ENCODE results near the gene ELK4.
"Not testable (repeated sequence)": the region's sequence is repeated elsewhere in the genome, so short reads cannot be mapped to it uniquely, and the experiment has no call there.

ELK4 gene

DNA sequence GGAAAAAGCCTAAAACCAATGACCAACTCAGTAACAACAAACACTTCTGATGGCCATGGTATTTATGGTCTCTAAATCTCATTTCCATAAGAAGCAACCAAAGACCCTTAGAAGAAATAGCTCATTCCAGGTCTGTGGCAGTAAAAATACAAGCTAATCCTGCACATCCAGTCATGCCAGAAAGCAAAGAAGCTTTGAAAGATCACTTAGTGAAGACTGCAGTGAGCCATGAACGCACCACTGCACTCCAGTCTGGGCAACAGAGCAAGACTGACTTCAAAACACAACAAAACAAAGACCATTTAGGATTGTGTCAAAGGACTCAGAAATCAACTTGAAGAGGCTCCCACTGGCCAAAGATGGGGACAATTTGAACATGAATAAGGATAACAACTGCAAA is 18.4 kb upstream of the ELK4 start:
- Histone ChIP-seq H3K9me3 (no peaks in the 10 kb centered on the region), H3K27me3 (no peaks in the 10 kb centered on the region), H3K4me1 (peaks cover 23% of the 10 kb centered on the region), H3K27ac (no peak overlapping the region), H3K4me2 (peak overlapping the region; percentile 11; the same call in 1 of the 2 replicates), H4K20me1 (no peaks in the 10 kb centered on the region), H3K4me3 (no peak overlapping the region), H3K36me3 (no peaks in the 10 kb centered on the region), H3K9ac (no peak overlapping the region)
- no peak for TF ChIP-seq Cebpa-rat (IDR thresholded peaks at IDR 0.05)

- Histone ChIP-seq H3K4me1 (peaks cover 33% of the 10 kb centered on the region), H3K36me3 (no peaks in the 10 kb centered on the region), H4K20me1 (no peaks in the 10 kb centered on the region), H3K9me3 (no peaks in the 10 kb centered on the region), H3K27me3 (no peaks in the 10 kb centered on the region), H3K4me3 (no peak overlapping the region), H3K27ac (no peak overlapping the region), H3K9ac (no peak overlapping the region), H3K4me2 (no peak overlapping the region)
- TF ChIP-seq Cebpa-rat (IDR thresholded peaks at IDR 0.05) = no peak
Measured at GRCh38 chr1:205645519-205645918, 13.7 kb upstream of the ELK4 start.

DNA sequence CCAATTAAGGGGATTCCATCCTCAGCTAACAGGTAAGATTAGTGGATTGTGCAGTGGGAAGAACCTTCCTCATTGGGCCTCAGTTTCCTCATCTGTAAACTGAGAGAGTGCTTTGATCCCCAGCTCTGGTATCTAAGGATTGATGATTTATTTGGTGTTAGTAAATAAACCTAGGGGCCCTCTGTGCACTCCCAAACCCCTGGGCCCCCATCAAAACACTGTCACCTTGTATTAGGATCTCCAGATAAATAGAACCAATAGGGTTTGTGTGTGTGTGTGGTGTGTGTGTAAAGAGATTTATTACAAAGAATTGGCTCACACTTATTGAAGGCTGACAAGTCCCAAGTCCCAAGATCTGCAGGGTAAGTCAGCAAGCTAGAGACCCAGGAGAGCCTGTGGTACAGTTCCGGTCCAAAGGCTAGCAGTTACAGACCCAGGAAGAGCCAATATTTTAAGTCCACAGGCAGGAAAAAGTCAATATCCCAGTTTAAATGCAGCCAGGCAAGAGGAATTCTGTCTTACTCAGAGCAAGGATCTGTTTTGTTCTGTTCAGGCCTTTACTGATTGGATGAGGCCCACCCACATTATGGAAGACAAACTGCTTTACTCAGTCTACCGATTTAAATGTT is 11.0 kb upstream of the ELK4 start:
- Histone ChIP-seq H3K9me3 (no peaks in the 10 kb centered on the region), H3K27ac (no peak overlapping the region), H3K9ac (no peak overlapping the region), H4K20me1 (no peaks in the 10 kb centered on the region), H3K4me3 (no peak overlapping the region), H3K36me3 (no peaks in the 10 kb centered on the region), H3K4me2 (no peak overlapping the region), H3K4me1 (peaks cover 12% of the 10 kb centered on the region), H3K27me3 (no peaks in the 10 kb centered on the region)
- no peak for TF ChIP-seq Cebpa-rat (IDR thresholded peaks at IDR 0.05)

DNA sequence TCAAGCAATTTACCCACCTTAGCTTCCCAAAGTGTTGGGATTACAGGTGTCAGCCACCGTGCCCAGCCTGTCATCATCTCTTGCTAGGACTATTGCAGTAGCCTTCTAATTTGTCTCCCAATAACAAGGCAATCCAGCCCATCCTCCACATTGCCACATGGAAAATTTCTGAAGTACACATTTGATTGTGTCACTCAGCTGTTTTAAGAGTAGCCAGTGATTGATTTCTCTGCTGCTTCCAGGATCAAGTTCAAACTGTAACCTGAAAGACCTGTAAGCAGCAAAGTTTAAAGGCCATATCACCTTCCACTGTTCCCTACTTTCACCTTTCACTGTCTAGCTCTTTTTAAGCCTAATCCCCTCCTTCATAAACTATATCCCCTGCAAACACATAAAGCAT is 7.8 kb upstream of the ELK4 start:
- H3K27me3 ChIP-seq = no peaks in the 10 kb centered on the region
- no peak for TF ChIP-seq Cebpa-rat (IDR thresholded peaks at IDR 0.05)
- H3K4me2 ChIP-seq = no peak overlapping the region
- H3K27ac ChIP-seq = no peak overlapping the region
- no peaks in the 10 kb centered on the region for H3K9me3 ChIP-seq
- H3K36me3 ChIP-seq = no peaks in the 10 kb centered on the region
- H3K9ac ChIP-seq = no peak overlapping the region
- no peaks in the 10 kb centered on the region for H4K20me1 ChIP-seq
- H3K4me3 ChIP-seq = no peak overlapping the region
- peaks cover 12% of the 10 kb centered on the region for H3K4me1 ChIP-seq

- Histone ChIP-seq H3K27me3 (no peaks in the 10 kb centered on the region), H3K4me1 (peaks cover 12% of the 10 kb centered on the region), H3K4me3 (no peak overlapping the region), H4K20me1 (no peaks in the 10 kb centered on the region), H3K36me3 (no peaks in the 10 kb centered on the region), H3K9me3 (no peaks in the 10 kb centered on the region), H3K9ac (no peak overlapping the region), H3K27ac (no peak overlapping the region), H3K4me2 (no peak overlapping the region)
- TF ChIP-seq Cebpa-rat (IDR thresholded peaks at IDR 0.05) = no peak
Measured at GRCh38 chr1:205637854-205638468, 6.2 kb upstream of the ELK4 start.

- peaks cover 13% of the 10 kb centered on the region for H3K4me1 ChIP-seq
- no peaks in the 10 kb centered on the region for H3K27me3 ChIP-seq
- H3K9me3 ChIP-seq = no peaks in the 10 kb centered on the region
- H3K4me2 ChIP-seq = no peak overlapping the region
- H3K9ac ChIP-seq = no peak overlapping the region
- H3K27ac ChIP-seq = no peak overlapping the region
- no peak for TF ChIP-seq Cebpa-rat (IDR thresholded peaks at IDR 0.05)
- no peaks in the 10 kb centered on the region for H4K20me1 ChIP-seq
- no peak overlapping the region for H3K4me3 ChIP-seq
- H3K36me3 ChIP-seq = no peaks in the 10 kb centered on the region
Measured at GRCh38 chr1:205636732-205637131, 4.9 kb upstream of the ELK4 start.

DNA sequence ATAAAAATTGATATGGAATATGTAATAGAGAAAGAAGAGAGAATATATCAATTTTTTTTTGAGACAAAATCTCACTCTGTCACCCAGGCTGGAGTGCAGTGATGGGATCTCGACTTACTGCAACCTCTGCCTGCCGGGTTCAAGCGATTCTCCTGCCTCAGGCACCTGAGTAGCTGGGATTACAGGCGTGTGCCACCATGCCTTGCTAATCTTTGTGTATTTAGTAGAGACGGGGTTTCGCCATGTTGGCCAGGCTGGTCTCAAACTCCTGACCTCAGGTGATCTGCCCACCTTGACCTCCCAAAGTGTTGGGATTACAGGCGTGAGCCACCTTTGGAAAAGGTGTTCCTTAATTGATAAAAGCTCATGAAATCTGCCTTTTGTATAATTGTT is 4.3 kb upstream of the ELK4 start:
- not testable (repeated sequence) for H3K9ac ChIP-seq, H3K36me3 ChIP-seq, H3K4me1 ChIP-seq, H3K4me3 ChIP-seq, H3K4me2 ChIP-seq, H3K27ac ChIP-seq, H3K27me3 ChIP-seq, H3K9me3 ChIP-seq, H4K20me1 ChIP-seq

DNA sequence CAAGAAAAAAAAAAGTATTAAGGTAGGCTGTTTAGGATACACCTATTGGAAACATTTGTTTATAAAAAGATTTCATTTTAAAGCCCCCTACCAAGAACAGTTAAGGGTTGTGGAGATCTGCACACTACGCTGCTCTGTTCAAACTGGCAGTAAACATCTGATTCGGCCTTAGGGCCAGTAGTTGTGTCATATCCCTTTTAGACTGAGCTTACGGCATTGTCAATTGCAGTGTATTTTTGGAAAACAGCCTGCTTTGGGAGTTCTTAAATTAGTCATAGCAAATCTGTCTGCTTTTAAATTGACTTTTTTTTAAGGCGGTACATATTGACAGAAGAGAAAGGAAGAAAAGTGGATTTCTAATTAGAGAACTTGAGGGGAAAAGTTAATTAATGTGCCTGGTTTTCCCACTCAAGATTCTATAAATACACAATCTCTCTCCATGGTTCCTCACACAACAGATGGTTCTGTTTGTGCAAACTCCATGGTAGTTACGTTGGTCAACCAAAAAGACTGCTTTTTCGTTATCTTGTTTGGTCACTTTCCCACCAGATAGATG is 1.7 kb upstream of the ELK4 start:
- no peak overlapping the region for H3K9ac ChIP-seq
- H3K4me3 ChIP-seq = no peak overlapping the region
- H3K4me2 ChIP-seq = no peak overlapping the region
- H4K20me1 ChIP-seq = peaks cover 25% of the 10 kb centered on the region
- no peak overlapping the region for H3K27ac ChIP-seq
- H3K27me3 ChIP-seq = no peaks in the 10 kb centered on the region
- 0 out of 2 replicates have a peak, but pooled peaks cover 4% of the 10 kb centered on the region for H3K36me3 ChIP-seq
- no peaks in the 10 kb centered on the region for H3K9me3 ChIP-seq
- peaks cover 23% of the 10 kb centered on the region for H3K4me1 ChIP-seq
- TF ChIP-seq Cebpa-rat (IDR thresholded peaks at IDR 0.05) = no peak

GRCh38 chr1:205632669-205633169 is 908 bp upstream of the ELK4 start:
- peak overlapping the region; percentile 85 for H3K4me3 ChIP-seq
- H3K4me2 ChIP-seq = peak overlapping the region; percentile 85
- peaks cover 12% of the 10 kb centered on the region; the same call in 1 of the 2 replicates for H3K36me3 ChIP-seq
- H3K27me3 ChIP-seq = no peaks in the 10 kb centered on the region
- H3K4me1 ChIP-seq = peaks cover 23% of the 10 kb centered on the region
- H4K20me1 ChIP-seq = peaks cover 33% of the 10 kb centered on the region
- H3K9ac ChIP-seq = peak overlapping the region; percentile 95
- no peaks in the 10 kb centered on the region for H3K9me3 ChIP-seq
- TF ChIP-seq Cebpa-rat (IDR thresholded peaks at IDR 0.05) = no peak
- no peak overlapping the region for H3K27ac ChIP-seq

DNA sequence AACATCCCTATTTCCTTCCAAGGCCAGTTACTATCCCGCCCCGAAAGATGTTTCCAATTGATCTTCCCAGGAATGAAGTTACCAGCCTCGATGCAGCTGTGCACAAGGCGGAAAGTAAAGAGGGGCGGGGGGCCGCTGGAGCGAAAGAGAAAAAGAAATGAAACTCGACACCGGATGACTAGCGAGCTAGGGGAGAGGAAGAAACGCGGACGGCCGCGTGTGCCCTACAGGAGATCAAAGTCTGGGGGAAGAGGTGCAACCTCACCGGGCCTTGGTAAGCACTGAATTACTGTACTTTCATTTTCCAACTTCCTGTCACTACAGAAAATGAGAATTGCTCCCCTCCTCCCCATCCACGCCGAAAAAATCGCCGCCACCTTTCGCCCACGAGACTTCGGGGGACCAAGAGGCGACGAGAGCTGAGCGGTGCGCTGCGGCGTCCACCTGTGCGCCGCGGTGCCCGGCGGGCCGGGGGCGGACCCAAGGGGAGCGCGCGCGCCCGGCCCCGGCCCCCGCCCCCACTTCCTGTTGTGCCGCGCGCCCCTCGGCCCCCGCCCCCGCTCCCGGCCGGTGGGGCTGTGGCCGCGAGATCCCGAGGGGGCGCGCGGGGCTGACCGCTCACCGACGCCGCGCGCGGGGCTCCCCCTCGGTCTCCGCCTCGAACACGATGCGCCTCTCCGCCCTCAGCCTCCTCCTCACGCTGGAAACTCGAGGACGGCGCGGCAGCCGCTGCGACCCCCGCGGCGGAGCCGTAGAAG is 622 bp downstream of the ELK4 start:
- H3K4me1 ChIP-seq = peaks cover 32% of the 10 kb centered on the region
- H3K27ac ChIP-seq = peak overlapping the region; percentile 97
- peak overlapping the region; percentile 95 for H3K9ac ChIP-seq
- H3K36me3 ChIP-seq = peaks cover 13% of the 10 kb centered on the region; the same call in 1 of the 2 replicates
- peak overlapping the region; percentile 93 for H3K4me2 ChIP-seq
- H4K20me1 ChIP-seq = peaks cover 49% of the 10 kb centered on the region
- no peak for TF ChIP-seq Cebpa-rat (IDR thresholded peaks at IDR 0.05)
- H3K4me3 ChIP-seq = peak overlapping the region; percentile 85
- no peaks in the 10 kb centered on the region for H3K9me3 ChIP-seq
- no peaks in the 10 kb centered on the region for H3K27me3 ChIP-seq
